ENCODE data around the gene RHBG.

The RHBG gene

GRCh38 chr1:156406251-156406650 lies 37.2 kb downstream of the RHBG start:
- DNase-seq (ENCODE audit: low read depth in 2 of 2): no peak

DNA sequence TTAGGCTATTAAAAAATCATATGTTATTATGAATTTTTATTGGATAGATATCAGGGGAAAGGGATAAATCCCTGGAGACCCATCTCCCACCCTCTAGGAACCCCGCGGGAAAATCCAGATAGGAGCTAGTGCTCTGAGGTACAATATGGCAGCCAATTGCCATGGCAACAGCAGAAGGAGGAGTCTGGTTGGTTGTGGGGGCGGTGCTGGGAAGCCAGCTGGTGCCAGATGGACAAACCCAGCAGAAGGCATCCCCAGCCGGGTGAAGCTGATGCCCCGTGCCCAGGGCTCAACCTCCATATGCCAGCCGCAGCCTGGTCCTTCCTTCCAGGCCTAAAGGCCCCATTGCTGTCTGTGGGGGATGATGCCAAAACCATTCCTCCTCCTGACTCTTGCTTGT lies 38.3 kb downstream of the RHBG start:
- no peak for DNase-seq (ENCODE audit: low read depth in 2 of 2)

DNA sequence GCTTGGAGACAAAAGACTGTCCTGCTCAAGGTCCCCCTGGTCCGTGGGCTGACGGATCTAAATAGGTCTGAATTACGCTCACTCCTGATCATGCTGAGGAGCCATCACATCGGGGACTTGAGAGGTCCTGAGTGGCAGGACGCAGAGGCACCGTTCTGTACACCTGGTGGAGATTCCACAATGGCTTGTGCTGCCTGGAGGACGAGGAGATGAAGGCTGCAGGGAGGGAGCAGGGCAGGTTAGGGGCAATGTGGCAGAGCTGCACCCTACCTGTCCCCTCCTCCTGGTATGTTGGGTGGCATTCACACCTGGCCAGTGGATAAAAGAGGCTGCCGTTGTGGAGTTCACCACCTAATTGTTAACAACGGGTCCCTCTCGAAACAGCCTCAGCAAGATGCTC lies 38.7 kb downstream of the RHBG start:
- DNase-seq (ENCODE audit: low read depth in 2 of 2): no peak

- no peak for DNase-seq (ENCODE audit: low read depth in 2 of 2)
Measured at GRCh38 chr1:156409439-156409838, 40.4 kb downstream of the RHBG start.

GRCh38 chr1:156410238-156410637 lies 41.2 kb downstream of the RHBG start:
- no peak for DNase-seq (ENCODE audit: low read depth in 2 of 2)

GRCh38 chr1:156410740-156411139 lies 41.7 kb downstream of the RHBG start:
- no peak for DNase-seq (ENCODE audit: low read depth in 2 of 2)

DNA sequence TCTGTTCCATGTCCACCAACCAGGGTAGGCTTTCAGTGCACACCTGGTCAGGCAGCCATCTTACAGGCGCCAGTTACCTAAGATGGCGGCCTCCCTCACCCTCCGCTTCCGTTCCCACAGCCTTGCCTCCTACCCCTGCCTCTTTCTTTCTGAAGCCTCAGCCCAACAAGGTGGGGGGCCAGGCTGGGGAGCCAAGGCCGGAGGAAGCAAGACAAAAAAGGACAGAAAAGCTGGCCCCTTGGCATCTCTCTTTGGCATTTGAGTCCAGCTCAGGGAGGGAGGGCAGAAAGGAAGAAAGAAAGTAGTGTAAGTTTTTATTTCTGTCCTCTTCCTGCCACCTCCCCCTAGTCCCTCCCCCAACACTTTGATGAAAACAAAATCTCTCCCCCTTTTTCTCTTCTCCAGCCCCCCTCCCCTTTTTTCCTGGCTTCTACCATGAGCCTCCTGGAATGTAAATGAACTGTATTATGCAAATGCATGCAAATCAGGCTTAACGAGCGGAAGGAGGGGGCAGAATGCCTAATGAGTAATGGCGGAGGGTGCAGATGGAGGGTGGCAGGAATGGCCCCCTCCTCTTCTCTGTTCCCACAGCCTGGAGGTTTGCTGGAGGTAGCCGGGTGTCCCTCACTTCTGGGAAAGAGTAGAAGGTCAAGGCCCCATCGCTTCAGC lies 43.8 kb downstream of the RHBG start:
- DNase-seq (ENCODE audit: low read depth in 2 of 2): no peak

- no peak for DNase-seq (ENCODE audit: low read depth in 2 of 2)
Measured at GRCh38 chr1:156413391-156414246, 44.6 kb downstream of the RHBG start.

DNA sequence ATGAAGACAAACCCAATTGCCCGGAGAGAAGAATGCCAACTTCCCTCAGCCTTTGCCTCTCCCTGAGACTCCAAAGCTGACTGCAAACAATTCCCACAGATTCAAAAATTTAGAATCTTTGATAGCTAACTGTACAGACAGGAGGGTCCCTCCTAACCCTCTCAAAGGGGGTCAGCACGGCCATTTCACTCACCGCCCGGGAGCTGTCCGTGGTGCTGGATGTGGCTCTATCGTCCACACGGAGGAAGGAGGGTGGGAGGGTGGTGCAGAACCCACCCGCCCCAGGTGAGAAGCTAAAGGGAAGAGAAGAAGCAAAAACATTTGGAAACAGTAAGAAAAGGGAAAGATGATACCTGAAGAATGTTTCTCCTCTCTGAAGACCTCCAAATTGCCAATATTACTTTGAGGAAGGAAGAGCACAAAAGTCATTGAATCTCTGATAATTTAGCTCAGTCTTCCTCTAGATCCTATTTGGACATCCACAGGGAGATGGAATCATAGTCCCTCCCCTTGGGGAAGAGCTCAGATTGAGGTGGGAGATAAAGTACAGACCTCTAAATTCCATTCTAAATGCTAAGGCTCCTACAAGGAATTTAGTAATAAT lies 45.6 kb downstream of the RHBG start:
- no peak for DNase-seq (ENCODE audit: low read depth in 2 of 2)

GRCh38 chr1:156416993-156417392 lies 48.0 kb downstream of the RHBG start:
- no peak for DNase-seq (ENCODE audit: low read depth in 2 of 2)

DNA sequence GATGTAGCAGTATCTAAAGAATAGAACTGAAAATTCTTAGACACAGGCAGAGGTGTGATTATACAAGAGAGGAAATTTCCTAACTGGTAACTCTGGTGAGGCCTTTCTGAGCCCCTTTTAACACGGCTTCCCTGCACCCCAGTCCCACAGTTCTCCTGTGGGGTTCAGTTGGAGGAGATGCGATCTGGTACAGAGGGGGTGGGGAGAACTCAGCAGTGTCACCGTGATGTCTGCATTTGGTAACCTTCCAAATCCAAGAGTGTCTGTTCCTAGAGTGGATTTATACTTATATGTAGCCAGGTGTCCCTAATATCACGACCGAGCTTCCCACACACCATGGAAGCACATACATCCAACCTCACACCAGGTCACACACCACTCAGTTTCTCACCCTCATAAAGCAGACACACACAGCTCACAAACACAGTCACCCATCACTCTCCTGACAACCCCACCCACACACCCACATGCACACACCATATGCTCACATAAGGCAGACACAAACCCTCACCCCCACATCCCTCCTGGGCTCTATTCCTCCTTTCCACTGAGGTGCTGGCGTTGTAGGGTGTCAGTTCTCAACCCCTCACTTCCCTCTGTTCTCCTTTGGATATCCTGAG lies 48.5 kb downstream of the RHBG start:
- DNase-seq (ENCODE audit: low read depth in 2 of 2): no peak

- DNase-seq (ENCODE audit: low read depth in 2 of 2): no peak
Measured at GRCh38 chr1:156418416-156419070, 49.5 kb downstream of the RHBG start.

GRCh38 chr1:156419854-156420204 lies 50.8 kb downstream of the RHBG start:
- DNase-seq (ENCODE audit: low read depth in 2 of 2): peak; percentile 24 to 35

GRCh38 chr1:156420205-156421061 lies 51.4 kb downstream of the RHBG start:
- DNase-seq (ENCODE audit: low read depth in 2 of 2): peak; percentile 9 to 20

DNA sequence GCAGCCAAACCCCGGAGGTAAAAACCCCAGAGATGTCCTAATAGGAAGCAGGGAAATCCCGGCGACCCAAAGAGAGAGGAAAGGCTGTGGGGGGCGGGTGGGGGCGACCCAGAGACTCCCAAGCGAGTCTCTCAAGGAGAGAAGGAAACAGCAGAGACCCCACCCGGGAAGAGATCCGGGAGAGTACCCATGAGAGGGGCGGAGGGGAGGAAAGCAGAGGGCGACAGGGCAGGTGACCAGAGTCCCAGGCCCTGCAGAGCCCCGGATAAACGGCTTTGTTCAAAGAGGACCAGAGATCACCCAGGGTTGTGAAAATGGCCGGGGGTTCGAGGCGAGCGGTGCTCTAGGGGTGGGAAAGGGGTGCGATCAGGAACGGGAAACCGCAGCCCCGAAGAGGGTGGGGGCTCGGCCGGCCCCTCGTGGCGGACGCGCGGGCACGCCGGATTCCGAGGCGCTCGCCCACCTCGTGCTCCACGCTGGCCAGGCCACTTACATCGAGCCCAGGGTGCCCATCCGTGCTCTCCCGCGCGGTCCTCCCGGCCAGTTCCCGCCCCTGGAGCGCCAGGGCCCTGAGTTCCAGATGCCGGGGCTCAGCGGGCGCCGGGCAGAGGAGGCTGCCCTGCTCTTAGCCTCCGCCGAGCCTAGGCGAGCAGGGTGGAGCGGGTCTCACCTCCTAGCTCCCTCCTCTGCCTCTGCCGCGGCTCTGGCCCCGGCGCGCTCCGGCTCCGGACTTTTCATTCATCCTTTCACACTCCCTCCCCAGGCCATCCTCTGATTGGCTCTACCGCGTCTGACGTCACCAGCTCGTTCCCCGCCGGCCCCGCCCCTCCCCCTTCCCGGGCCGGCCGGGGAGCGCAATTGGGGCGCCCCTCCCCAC lies 52.3 kb downstream of the RHBG start:
- DNase-seq (ENCODE audit: low read depth in 2 of 2): peak; percentile 40 to 42

DNA sequence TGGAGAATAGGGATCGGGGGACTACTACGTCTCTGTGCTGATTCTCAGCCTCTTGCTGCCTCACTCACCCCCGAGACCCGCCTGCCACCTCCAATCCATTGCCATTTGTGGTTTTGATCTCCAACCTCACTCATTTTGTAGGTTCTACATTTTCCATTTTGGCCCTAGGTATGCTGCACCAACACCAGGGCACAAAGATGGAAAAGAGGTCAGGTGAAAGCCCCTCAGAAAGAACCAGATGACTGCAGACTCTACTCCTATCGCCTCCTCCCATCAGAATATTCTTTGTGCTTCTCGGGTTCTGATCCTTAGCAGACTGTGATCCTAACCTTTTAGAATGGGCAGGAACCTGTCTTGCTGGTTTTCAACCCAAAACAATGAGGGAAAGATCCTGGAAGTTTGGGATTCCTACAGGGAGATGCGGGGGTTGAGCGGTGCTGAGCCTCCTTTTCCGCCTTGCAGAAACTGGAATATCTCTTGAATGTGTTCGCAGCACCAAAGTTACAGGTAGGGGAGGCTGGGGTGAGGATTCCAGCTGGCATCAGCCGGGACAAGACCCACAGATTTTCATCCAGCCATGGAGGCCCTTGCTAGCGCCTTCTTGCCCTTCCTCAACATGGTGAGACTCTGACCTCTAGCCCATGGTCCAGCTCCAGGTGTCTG lies 53.1 kb downstream of the RHBG start:
- DNase-seq (ENCODE audit: low read depth in 2 of 2): no peak

DNA sequence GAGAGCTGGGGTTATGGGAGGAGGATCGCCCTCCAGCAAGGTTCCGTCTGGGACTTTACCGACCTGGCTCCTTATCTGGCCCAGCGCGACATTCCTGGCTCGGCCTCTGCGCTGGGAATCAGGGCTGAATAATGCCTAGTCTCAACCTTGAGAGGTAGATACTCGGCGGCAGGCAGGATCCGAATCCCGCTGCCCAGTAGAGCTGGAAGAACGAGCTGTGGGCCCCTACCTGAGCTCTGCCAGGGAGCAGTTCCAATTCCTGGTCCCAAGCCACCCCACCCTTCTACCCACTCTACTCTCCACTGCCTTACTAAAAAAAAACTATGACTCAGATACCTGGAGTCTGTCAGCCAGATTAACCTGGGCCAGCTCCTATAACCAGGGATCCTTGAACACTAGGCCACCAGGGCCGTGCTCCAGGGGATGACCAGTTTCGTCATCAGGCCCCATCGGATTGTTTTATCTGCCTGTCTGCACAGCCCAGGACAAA lies 53.6 kb downstream of the RHBG start:
- DNase-seq (ENCODE audit: low read depth in 2 of 2): no peak

GRCh38 chr1:156423422-156424352 lies 54.7 kb downstream of the RHBG start:
- no peak for DNase-seq (ENCODE audit: low read depth in 2 of 2)
